HG03378 (cell line): ENCODE data around the gene FOXO4.
"Not testable (repeated sequence)": the region's sequence is repeated elsewhere in the genome, so short reads cannot be mapped to it uniquely, and the experiment has no call there.

Experiments
- ATAC-seq: cut with Tn5 transposase; IDR thresholded peaks from one replicate; pipeline ENCODE4 v1.9.1; 2021; ENCODE audit warnings: mild to moderate bottlenecking, moderate library complexity; ENCODE audit not compliant: unreplicated experiment

Gene FOXO4

GRCh38 chrX:71095555-71095980, at the start of gene FOXO4:
Gene FOXO4, plus strand, starts transcription at chrX:71095851. Its CDS starts 678 bp downstream, at chrX:71096529.
- peak; percentile 74 for ATAC-seq

DNA sequence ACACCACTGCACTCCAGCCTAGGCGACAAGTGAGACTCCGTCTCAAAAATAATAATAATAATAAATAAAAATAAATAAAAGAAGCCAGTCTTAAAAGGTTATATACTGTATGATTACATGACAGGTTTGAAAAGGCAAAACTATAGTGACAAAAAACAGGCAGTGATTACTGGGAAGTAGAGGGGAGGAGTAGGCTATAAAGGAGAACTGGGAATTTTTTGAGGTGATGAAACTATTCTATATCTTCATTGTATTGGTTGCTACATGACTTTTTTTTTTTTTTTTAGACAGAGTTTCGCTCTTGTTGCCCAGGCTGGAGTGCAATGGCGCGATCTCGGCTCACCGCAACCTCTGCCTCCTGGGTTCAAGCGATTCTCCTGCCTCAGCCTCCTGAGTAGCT, 47.8 kb upstream of the FOXO4 start:
- not testable (repeated sequence) for ATAC-seq

DNA sequence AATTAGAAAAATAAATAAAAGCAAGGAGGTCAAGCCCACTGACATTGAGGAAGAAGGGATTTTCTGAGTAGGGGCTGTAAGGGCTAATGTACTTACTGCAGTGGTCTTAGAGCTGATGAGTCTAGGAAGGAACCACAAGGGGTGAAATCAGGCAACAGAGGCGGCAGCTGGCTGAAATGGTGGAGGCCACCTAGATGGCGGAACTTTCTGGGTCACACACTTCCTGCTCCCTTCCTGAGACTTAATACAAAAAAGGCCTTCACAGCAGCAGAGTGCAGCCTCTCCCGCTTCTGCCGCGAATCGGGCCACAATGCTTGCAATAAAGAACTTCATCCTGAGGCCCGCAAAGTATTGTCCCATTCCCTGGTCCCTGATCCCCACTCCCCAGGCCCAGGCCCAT, 42.9 kb upstream of the FOXO4 start:
- no peak for ATAC-seq

- no peak for ATAC-seq
Observed at GRCh38 chrX:71053217-71053621, 42.4 kb upstream of the FOXO4 start.

DNA sequence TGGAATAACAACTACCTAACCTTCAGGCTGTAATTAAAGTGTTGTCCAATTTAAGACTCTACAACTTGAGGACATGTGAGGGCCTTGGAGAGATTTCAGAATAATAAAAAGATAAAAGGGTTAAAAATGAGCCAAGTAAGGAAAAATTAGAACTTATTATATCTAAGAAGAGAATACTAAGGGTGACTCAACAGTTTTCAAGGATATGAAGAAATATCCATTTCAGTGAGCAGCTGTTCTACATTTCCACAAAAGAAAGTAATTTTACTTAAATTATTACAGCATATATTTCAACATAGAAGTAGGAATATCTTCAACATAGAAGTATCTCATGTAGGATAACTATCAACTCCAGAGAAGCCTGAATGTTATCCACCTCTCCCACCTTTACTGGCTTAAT, 38.8 kb upstream of the FOXO4 start:
- no peak for ATAC-seq

GRCh38 chrX:71057848-71058530, 37.7 kb upstream of the FOXO4 start:
- ATAC-seq = no peak

DNA sequence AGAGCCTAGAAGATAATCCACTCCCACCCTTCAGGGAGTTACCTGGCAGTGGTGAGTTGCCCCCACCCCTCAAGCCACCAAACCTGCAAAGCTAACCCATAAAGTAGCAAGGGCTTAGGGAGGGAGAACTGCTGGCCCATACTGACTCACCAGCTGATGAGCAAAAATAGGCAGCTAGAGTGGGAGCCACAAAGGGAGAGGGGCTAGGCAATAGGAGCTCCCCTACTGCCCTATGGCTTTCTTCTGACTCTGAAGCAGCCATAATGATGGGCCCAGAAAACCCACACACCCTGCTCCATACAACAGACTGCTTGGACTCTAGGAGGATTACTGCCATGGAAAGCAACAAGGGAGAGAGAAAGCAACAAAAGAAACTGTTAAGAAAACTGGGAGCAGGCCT, 35.5 kb upstream of the FOXO4 start:
- ATAC-seq = no peak

DNA sequence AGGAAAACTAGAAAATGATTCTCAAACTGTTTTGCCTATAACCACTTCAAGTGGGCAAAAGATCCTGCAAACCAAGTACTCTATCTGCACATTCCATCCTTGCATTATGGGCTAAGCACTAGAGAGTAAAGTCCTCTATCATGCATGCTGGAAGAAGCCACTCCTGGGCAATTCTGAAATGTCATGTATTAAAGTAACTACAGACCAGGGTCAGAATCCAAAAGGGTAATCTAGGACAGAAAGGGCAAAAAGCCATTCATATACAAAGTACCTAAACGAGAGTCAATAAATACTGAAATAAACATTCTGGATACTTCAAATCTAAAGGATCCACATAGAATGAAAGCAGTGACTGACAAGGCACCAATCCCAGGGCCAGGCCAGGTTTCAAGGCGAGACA, 28.6 kb upstream of the FOXO4 start:
- ATAC-seq = no peak

GRCh38 chrX:71067712-71068043, 28.0 kb upstream of the FOXO4 start:
- no peak for ATAC-seq

GRCh38 chrX:71068044-71068918, 27.4 kb upstream of the FOXO4 start, which contains the start of gene SNX12:
Gene SNX12, minus strand, starts transcription at chrX:71068334. Its CDS starts 28 bp downstream, at chrX:71068306.
- peak; percentile 98 for ATAC-seq

- no peak for ATAC-seq
Observed at GRCh38 chrX:71070531-71070930, 25.1 kb upstream of the FOXO4 start.

DNA sequence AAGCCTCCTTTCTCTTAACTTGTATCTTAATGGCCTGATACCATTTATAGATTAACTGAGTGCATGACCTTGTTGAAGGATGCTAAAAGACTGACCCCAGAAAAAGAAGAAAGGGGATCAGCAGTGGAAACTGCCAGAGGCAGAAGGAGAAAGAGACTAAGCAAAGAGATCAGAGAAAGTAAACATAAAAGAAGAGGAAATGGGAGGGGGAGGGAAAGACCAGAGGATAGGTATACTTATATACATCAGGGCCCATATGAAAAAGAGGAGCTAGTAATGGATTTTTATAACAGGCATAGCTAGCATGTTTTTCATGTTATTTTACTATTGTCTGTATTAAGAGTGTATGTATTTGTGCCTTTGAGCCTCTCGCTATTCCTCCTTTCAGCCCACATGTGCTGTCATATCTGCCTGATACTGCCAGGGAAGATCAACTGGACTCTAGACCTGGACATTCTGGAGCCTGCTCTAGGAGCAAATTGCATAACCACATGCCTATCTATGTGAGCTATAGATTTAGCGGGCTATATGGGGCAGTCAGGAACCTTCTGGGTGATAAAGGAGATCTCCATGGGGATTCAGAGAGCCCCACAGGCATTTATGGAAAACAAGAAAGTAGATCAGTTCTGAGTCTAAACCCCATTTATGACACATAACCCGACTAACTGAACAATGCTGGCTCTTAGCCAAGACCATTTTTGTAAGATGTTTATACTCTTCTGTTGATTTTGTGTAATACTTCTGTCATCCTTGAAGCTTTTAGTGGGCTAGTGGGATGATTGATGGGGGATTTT, 14.1 kb upstream of the FOXO4 start:
- ATAC-seq = no peak

DNA sequence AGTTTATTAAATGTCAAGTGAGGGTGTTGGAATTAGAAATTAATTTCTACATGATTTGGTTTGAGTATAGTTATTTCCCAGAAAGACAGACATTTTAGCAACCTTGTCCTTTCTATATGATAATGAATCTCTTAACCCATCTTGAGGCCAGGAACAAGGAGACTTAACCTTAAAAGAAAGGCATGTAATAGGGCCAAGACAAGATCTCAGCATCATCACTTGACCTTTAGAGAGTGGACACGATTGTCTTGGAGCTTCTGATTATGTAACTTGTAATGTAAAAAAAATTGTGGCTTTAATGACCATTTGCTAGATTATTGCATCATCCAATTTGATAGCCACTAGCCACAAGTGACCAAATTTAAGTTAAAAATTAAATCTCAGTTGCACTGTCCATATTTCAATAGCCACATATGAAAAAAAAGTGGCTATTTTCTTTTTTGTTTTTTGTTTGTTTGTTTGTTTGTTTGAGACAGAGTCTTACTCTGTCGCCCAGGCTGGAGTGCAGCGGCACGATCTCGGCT, 13.5 kb upstream of the FOXO4 start:
- no peak for ATAC-seq

DNA sequence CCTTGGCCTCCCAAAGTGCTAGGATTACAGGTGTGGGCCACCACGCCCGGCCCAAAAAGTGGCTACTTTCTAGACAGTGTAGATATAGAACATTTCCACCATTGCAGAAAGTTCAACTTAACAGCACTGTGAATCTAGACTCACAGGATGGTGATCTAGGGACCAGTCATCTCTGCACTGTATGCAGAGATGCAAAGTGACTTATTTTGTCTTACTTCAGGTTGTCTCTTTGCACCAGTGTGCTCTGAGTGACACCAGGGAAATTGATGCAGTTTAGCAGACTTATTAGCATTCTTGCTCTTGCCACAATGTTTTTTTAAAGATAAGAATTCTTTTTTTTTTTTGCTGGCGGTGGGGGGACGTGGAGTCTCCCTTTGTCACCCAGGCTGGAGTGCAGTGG, 12.8 kb upstream of the FOXO4 start:
- ATAC-seq = no peak

GRCh38 chrX:71085900-71086299, 9.8 kb upstream of the FOXO4 start:
- ATAC-seq = no peak

- ATAC-seq = no peak
Observed at GRCh38 chrX:71091263-71091662, 4.4 kb upstream of the FOXO4 start.

DNA sequence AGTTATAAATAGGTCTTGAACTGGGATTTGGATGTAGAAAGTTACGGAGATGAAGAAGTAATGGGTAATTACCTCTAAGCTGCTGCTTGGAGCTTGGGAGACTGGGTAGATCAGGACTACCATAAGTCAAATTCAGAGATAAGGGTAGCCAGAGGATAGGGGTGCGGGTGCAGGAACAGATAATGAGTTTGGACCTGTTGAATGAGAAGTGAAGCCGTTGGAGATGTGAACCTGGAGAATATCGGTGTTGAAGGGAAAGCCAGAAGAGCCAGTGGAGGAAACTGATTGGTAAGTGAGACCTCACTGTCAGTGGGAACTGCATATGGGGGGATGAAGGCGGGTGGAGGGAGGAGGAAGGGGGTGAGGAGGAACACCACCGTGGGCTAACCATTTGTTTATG, 618 bp upstream of the FOXO4 start:
- ATAC-seq = no peak

- no peak for ATAC-seq
Observed at GRCh38 chrX:71095981-71096759, 519 bp downstream of the FOXO4 start.

- ATAC-seq = no peak
Observed at GRCh38 chrX:71096760-71097032, 1.0 kb downstream of the FOXO4 start.

DNA sequence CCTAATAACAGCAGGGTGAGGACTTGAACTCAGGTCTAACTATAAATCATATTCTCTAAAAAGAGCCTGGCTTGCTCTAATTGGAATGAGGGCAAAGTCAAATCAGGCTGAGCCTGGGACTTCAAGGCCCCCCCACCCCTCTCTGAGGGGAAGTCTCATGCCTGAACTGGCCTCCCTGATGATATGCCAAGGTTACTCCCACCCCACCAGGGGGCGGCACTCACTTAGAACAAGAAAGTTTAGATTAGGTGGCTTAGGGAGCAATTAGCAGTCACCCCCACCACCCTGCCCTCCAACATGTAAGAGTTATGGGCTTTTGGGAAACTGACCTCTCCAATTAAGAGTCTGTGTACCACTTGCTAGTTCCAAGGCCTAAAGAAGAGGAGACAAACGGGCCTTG, 2.7 kb downstream of the FOXO4 start:
- no peak for ATAC-seq
